Thyroid gland (tissue), 4 donors: ENCODE measurements around the gene IGSF23. TPM values are rescaled to one million over a fixed set of nuclear protein-coding genes. Genes with fewer than 3 reads are reported as not detected.
"Not testable (repeated sequence)": the region's sequence is repeated elsewhere in the genome, so short reads cannot be mapped to it uniquely, and the experiment has no call there.

ENCODE experiments used
- DNase-seq, 2 donors: peaks; one replicate each; pipeline ENCODE4 v3.0.0-alpha.2; 2019
- H3K27ac ChIP-seq, 3 donors: fragments of 200-600 bp; sonication (generic); 1 replicate in 2 of 3; 2 replicates in 1 of 3; pipeline ENCODE4 v1.5.1; 2016 to 2019; ENCODE audit warnings: mild to moderate bottlenecking in 1 of 3, moderate library complexity in 1 of 3
- H3K27me3 ChIP-seq: fragments of 200-600 bp; sonication (generic); one replicate; pipeline ENCODE4 v1.5.1; 2019
- H3K36me3 ChIP-seq, 2 donors: fragments of 200-600 bp; sonication (generic); one replicate each; pipeline ENCODE4 v1.5.1; 2016 to 2019
- H3K4me1 ChIP-seq, 2 donors: fragments of 200-600 bp; sonication (generic); one replicate each; pipeline ENCODE4 v1.5.1; 2017 to 2019
- H3K4me3 ChIP-seq, 3 donors: fragments of 200-600 bp; sonication (generic); replicated peaks in 1 of 3; 1 replicate in 2 of 3; 2 replicates in 1 of 3; pipeline ENCODE4 v1.5.1; 2016; ENCODE audit warnings: mild to moderate bottlenecking in 1 of 3
- H3K9me3 ChIP-seq: fragments of 200-600 bp; sonication (generic); one replicate; pipeline ENCODE4 v1.5.1; 2017
- CTCF ChIP-seq, 6 experiments: fragments of 200-600 bp in 3 of 6; fragments of 450-650 bp in 3 of 6; sonication (generic) in 3 of 6; IDR thresholded peaks; one replicate each; pipeline ENCODE4 v1.5.1; 2016 to 2019; ENCODE audit warnings: antibody characterized with exemption in 6 of 6, mild to moderate bottlenecking in 2 of 6, inconsistent platforms in 1 of 6, moderate library complexity in 1 of 6
- POLR2A ChIP-seq, 2 donors: fragments of 450-650 bp; IDR thresholded peaks; one replicate each; pipeline ENCODE4 v1.6.1; 2017; ENCODE audit warnings: antibody characterized with exemption in 2 of 2, mild to moderate bottlenecking in 2 of 2, moderate library complexity in 1 of 2
- whole genome bisulfite sequencing, 2 donors: methylation state at CpG; one replicate each; pipeline ENCODE4 v1.1.5; 2017; 5-methylcytosine and 5-hydroxymethylcytosine counted together
- intact Hi-C: fragments of 100-400 bp; cut with DNase I; formaldehyde crosslinking; loops from one replicate; pipeline ENCODE4 v1.15.1; 2023
- total RNA-seq, 4 donors: library from RNA; depleted of rRNA; stranded (reverse); fragments of >200 nt; gene quantifications; one replicate each; pipeline ENCODE4 v1.2.3, GENCODE V29; 2016

The IGSF23 gene
- total RNA-seq, 4 donors from 2014 or later = not detected

DNA sequence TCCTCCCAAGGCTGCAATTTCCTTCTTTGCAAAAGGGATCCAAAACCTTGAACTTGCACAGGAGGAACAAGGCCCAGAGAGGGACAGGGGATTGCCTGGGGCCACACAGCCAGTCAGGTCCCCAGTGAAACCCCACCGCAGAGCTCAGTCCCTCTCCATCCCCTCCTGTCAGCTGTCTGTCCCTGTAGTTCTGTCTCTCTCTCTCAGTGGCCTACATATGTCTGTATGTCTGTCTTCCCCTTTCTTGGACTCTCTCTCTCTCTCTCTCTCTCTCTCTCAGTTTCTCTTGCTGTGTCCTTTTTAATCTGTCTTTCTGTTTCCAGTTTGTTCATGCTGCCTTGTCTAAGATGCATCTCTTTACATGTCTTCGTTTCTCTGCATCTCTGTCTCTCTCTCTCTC lies 69.4 kb downstream of the IGSF23 start:
- no peaks in the 10 kb centered on the region for H3K36me3 ChIP-seq
- 91 to 93% methylated on average over 2 of the region's 2 CpGs for WGBS, 2 donors

DNA sequence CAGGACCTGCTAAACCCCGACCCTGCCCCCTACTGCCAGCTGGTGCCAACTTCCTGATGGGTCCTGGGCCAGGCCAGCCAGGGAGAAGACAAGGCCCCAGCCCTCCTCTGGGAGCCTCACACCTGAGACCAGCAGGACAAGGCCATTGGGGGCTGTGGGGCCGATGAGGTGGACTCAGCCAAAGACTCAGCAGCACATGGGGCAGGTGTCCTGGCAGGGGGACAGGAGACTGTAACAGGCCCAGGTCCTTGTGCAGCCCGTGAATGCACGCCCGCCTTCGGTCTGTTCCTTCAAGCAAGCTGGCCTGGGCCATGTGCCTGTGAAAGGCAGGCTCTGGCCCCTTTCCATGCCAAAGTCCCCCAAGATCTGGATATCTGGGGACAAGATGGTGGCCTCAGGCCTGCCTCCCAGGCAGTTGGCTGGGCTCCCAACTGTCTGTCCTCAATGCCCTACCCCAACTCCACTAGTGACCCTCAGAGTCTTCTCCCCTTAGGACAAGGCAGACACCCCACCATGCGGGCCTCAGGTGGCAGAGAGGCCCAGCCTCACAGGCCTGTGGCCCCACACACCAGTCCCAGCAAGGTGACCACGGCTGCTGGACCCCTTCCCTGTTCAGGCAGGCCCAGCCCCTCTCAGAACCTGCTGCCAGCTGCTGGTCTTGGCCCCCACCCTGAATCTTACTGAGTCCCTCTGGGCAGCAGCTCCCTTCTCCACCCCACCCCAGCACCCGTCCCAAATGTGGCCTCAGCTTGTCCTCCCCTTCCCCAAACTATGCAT lies 70.3 kb downstream of the IGSF23 start:
- intact Hi-C loops = no loop called here
- Histone ChIP-seq H3K36me3 (no peaks in the 10 kb centered on the region), H3K27ac (peak overlapping the region in 1 of 3 donors; percentile 38), H3K4me1 (peaks cover 7 to 29% of the 10 kb centered on the region in 2 donors), H3K27me3 (no peaks in the 10 kb centered on the region), H3K4me3 (no peak overlapping the region), H3K9me3 (no peaks in the 10 kb centered on the region)
- TF ChIP-seq POLR2A (IDR thresholded peaks at IDR 0.05) (no peak), CTCF (IDR thresholded peaks at IDR 0.05) (no peak)
- no peak for DNase-seq
- 84 to 89% methylated on average over 3 to 5 of the region's 9 CpGs for WGBS, 2 donors

More for the DNA sequence above, 69.4 kb downstream of the IGSF23 start:
- Histone ChIP-seq H3K27me3 (no peaks in the 10 kb centered on the region), H3K4me3 (no peak overlapping the region), H3K9me3 (no peaks in the 10 kb centered on the region), H3K27ac (no peak overlapping the region), H3K4me1 (peaks cover 7 to 29% of the 10 kb centered on the region in 2 donors)
- no peak for DNase-seq
- intact Hi-C loops = no loop called here
- TF ChIP-seq POLR2A (IDR thresholded peaks at IDR 0.05) (no peak), CTCF (IDR thresholded peaks at IDR 0.05) (no peak)

- H3K36me3 ChIP-seq, H3K4me3 ChIP-seq, intact Hi-C loops, DNase-seq, H3K27me3 ChIP-seq, H3K9me3 ChIP-seq: not testable (repeated sequence)
- 91% methylated on average over 3 of the region's 3 CpGs for WGBS, 2 donors
- Histone ChIP-seq H3K27ac (peak overlapping the region in 2 of 3 donors; percentile 38 to 70), H3K4me1 (peaks cover 7 to 36% of the 10 kb centered on the region in 2 donors)
These were observed 71.0 kb downstream of the IGSF23 start for GRCh38 chr19:44684396-44684795.

DNA sequence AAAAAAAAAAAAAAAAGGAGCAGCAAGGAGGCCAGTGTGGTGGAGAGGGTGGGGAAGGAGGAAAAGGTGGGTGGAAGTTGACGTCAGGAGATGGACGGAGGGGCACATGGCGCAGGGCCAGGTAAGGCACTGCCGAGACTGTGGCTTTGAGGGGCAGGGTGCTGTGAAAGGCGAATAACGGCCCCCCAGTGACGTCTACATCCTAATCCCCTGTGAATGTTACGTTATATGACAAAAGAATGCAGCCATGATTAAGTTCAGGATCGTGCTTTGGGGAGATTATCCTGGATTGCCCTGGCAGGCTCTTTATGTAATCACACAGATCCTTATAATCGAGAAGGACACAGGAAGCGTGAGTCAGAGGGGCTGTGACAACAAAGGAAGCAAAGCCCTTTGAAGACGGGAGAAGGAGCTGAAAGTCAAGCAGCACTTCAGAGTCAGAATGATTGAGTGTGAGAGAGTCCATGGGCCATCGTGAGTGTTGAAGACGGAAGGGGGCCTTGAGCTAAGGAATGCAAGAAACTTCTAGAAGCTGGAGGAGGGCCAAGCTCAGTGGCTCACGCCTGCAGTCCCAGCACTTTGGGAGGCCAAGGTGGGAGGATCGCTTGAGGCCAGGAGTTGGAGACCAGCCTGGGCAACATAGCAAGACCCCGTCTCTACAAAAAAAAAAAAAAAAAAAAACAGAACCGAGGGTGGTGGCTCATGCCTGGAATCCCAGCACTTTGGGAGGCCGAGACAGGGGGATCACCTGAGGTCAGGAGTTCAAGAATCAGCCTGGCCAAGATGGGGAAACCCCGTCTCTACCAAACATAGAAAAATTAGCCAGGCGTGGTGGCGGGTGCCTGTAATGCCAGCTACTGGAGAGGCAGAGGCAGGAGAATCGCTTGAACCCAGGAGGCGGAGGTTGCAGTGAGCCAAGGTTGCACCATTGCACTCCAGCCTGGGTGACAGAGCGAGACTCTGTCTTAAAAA lies 71.8 kb downstream of the IGSF23 start:
- Histone ChIP-seq H3K9me3 (no peaks in the 10 kb centered on the region), H3K27me3 (no peaks in the 10 kb centered on the region), H3K4me3 (no peak overlapping the region), H3K27ac (peak overlapping the region in 2 of 3 donors; percentile 17 to 70), H3K36me3 (no peaks in the 10 kb centered on the region), H3K4me1 (peaks cover 7 to 41% of the 10 kb centered on the region in 2 donors)
- peak; percentile 47 to 48 for DNase-seq
- intact Hi-C loops = loop anchor here (5.0 kb wide), 1 partner anchor 82 kb away; no protein-coding TSS in a partner anchor
- WGBS, 2 donors = 39 to 45% methylated on average over 25 of the region's 25 CpGs
- TF ChIP-seq POLR2A (IDR thresholded peaks at IDR 0.05) = no peak
- TF ChIP-seq CTCF (IDR thresholded peaks at IDR 0.05) = no peak

DNA sequence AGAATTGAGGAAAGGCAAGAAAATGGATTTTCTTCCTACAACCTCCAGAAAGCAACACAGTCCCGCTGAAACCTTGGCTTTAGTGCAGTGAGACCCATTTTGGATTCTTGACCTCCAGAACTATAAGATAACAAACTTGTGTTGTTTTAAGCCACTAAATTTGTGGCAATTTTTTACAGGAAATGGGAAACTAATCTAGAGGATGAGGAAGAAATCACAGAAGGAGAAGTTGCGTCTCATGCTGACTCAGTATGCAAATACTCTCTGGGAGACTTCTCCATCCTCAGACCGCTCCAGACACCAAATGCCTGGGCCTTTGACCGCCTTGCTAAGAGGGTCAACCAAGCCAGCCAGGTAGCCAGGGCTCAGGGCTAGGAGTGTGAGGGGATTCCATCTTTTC lies 72.5 kb downstream of the IGSF23 start:
- 80 to 81% methylated on average over 4 of the region's 4 CpGs for WGBS, 2 donors

More for the DNA sequence above, 72.5 kb downstream of the IGSF23 start:
- H3K36me3 ChIP-seq = no peaks in the 10 kb centered on the region
- TF ChIP-seq CTCF (IDR thresholded peaks at IDR 0.05) = no peak
- TF ChIP-seq POLR2A (IDR thresholded peaks at IDR 0.05) = no peak
- DNase-seq = no peak
- H3K9me3 ChIP-seq = no peaks in the 10 kb centered on the region
- H3K27me3 ChIP-seq = no peaks in the 10 kb centered on the region
- H3K27ac ChIP-seq = peak overlapping the region in 1 of 3 donors; percentile 52
- intact Hi-C loops = loop anchor here (5.0 kb wide), 1 partner anchor 81 kb away; no protein-coding TSS in a partner anchor
- peaks cover 7 to 41% of the 10 kb centered on the region in 2 donors for H3K4me1 ChIP-seq
- H3K4me3 ChIP-seq = no peak overlapping the region
